HepG2 (cell line): Measurements from ENCODE around the gene CIT. TPM values are rescaled to one million over a fixed set of nuclear protein-coding genes. Genes with fewer than 3 reads are reported as not detected.
A peak's percentile ranks its signal among the peaks of the same experiment; 100 is the strongest.

Experiments used
- ATAC-seq: fragments of 200-7000 bp; cut with Tn5 transposase; 3 replicates; pipeline ENCODE4 v1.9.1; 2020; ENCODE audit warnings: mild to moderate bottlenecking, moderate library complexity
- BruUV-seq: library from RNA; stranded (reverse); fragments of 400-500 nt; replicated peaks from 2 replicates; lab custom pipeline; 2021; lab: Mats Ljungman, UMichigan
- CTCF ChIA-PET: fragments of 300-600 bp; formaldehyde crosslinking; extraction: SDS; loops from one replicate; lab custom pipeline; 2021; ENCODE audit warnings: low total read pairs, inconsistent platforms, low intra/inter-chr PET ratio; lab: Yijun Ruan, JAX
- POLR2A ChIA-PET: fragments of 350-600 bp; sonication (Branson Sonifier 250); formaldehyde crosslinking; loops from one replicate; lab custom pipeline; 2020; ENCODE audit warnings: antibody characterized with exemption, inconsistent platforms; lab: Yijun Ruan, JAX
- DNase-seq: peaks from one replicate; pipeline ENCODE4 v3.0.0-alpha.2; 2015; ENCODE audit warnings: low spot score
- FAIRE-seq: peaks from 3 replicates; lab custom pipeline; 2011; peaks lifted over from hg19 to GRCh38; lab: Jason Lieb, UNC
- H2AFZ ChIP-seq: one replicate; pipeline ENCODE4 v1.6.1; 2011; ENCODE audit warnings: low read length, inconsistent platforms
- H3K27ac ChIP-seq: fragments of 300-600 bp; 3 replicates; pipeline ENCODE4 v1.8.0; 2011; ENCODE audit warnings: mixed run types, mild to moderate bottlenecking, mixed read lengths, low read length, inconsistent platforms; ENCODE audit not compliant: insufficient read depth; ENCODE audit errors: extremely low read length
- H3K27me3 ChIP-seq, 2 experiments: fragments of 200-600 bp in 1 of 2; 2 replicates in 1 of 2; 3 replicates in 1 of 2; pipeline versions ENCODE4 v1.6.0 to v1.8.0; 2011; ENCODE audit warnings: low read length in 2 of 2, mild to moderate bottlenecking in 2 of 2, moderate library complexity in 2 of 2, inconsistent platforms in 1 of 2; ENCODE audit not compliant: insufficient read depth in 2 of 2, control insufficient read depth in 1 of 2
- H3K36me3 ChIP-seq, 2 experiments: fragments of 200-600 bp in 1 of 2; replicated peaks in 1 of 2; 2 replicates in 1 of 2; 3 replicates in 1 of 2; pipeline versions ENCODE4 v1.5.1 to v1.8.0; 2011; ENCODE audit warnings: low read length in 2 of 2, inconsistent platforms in 1 of 2; ENCODE audit not compliant: insufficient read depth in 2 of 2, control insufficient read depth in 1 of 2
- H3K4me1 ChIP-seq: 2 replicates; pipeline ENCODE4 v1.5.1; 2012; ENCODE audit warnings: low read length, inconsistent platforms; ENCODE audit not compliant: insufficient read depth
- H3K4me2 ChIP-seq: 2 replicates; pipeline ENCODE4 v1.6.0; 2011; ENCODE audit warnings: low read depth, low read length, inconsistent platforms
- H3K4me3 ChIP-seq, 3 experiments: fragments of 200-600 bp in 1 of 3; sonication (generic), shearing (Covaris generic) in 1 of 3; replicated peaks in 1 of 3; 2 replicates each; pipeline ENCODE4 v1.5.1; 2011 to 2016; ENCODE audit warnings: low read length in 3 of 3, inconsistent platforms in 2 of 3, low read depth in 2 of 3, mild to moderate bottlenecking in 2 of 3, control low read depth in 1 of 3, mixed read lengths in 1 of 3; ENCODE audit not compliant: insufficient read depth in 1 of 3
- H3K79me2 ChIP-seq: one replicate; pipeline ENCODE4 v1.6.1; 2011; ENCODE audit warnings: low read length, inconsistent platforms; ENCODE audit not compliant: insufficient read depth
- H3K9ac ChIP-seq: 2 replicates; pipeline ENCODE4 v1.6.0; 2011; ENCODE audit warnings: mild to moderate bottlenecking, low read depth, low read length, inconsistent platforms; ENCODE audit not compliant: insufficient read depth
- H3K9me3 ChIP-seq: 2 replicates; pipeline ENCODE4 v1.5.1; 2012; ENCODE audit warnings: mild to moderate bottlenecking, low read length
- H4K20me1 ChIP-seq: 2 replicates; pipeline ENCODE4 v1.6.0; 2011; ENCODE audit warnings: inconsistent platforms, mild to moderate bottlenecking, low read length, moderate library complexity; ENCODE audit not compliant: insufficient read depth
- MTF2 ChIP-seq: sonication (generic); formaldehyde crosslinking; IDR thresholded peaks from 2 replicates; pipeline ENCODE4 v1.5.0; 2020; ENCODE audit warnings: missing genetic modification reagents, borderline replicate concordance
- ZNF275 ChIP-seq: sonication (generic); formaldehyde crosslinking; IDR thresholded peaks from 2 replicates; pipeline ENCODE4 v1.8.0; 2022; ENCODE audit warnings: missing genetic modification reagents, mild to moderate bottlenecking, inconsistent platforms, borderline replicate concordance
- ZNF383 ChIP-seq: sonication (generic); formaldehyde crosslinking; IDR thresholded peaks from 2 replicates; pipeline ENCODE4 v1.4.0; 2020; ENCODE audit warnings: missing genetic modification reagents, mild to moderate bottlenecking, borderline replicate concordance
- ZNF432 ChIP-seq: sonication (generic); formaldehyde crosslinking; IDR thresholded peaks from 2 replicates; pipeline ENCODE4 v1.5.0; 2020; ENCODE audit warnings: missing genetic modification reagents, mild to moderate bottlenecking, borderline replicate concordance
- ZNF878 ChIP-seq: sonication (generic); formaldehyde crosslinking; IDR thresholded peaks from 2 replicates; pipeline ENCODE4 v1.8.1; 2023; ENCODE audit warnings: mild to moderate bottlenecking, missing genetic modification reagents, moderate library complexity
- WGBS: methylation state at CpG from one replicate; pipeline ENCODE4 v1.1.6; 2017; ENCODE audit warnings: low lambda C conversion rate; 5-methylcytosine and 5-hydroxymethylcytosine counted together
- in situ Hi-C: cut with HindIII; loops from 2 replicates; pipeline ENCODE4 v1.10.0; 2017; ENCODE audit warnings: low pct_unique_long_range_greater_than_20kb; ENCODE audit not compliant: extremely low pct_ligation_motif_present
- intact Hi-C: fragments of 100-400 bp; cut with micrococcal nuclease; formaldehyde crosslinking; loops from one replicate; pipeline ENCODE4 v1.10.0; 2022; ENCODE audit not compliant: unreplicated experiment
- polyA plus RNA-seq, 8 experiments: library from polyadenylated mRNA; depleted of rRNA in 3 of 8; stranded (reverse) in 7 of 8; unstranded in 1 of 8; fragments of >200 nt; fragmentation: Illumina TruSeq in 4 of 8; extraction: Trizol in 4 of 8; gene quantifications; 2 replicates each; pipeline versions ENCODE4 v1.2.1 to v1.2.3, GENCODE V29; 2011 to 2016; ENCODE audit warnings: low read depth in 4 of 8, missing spikeins in 1 of 8, mixed read lengths in 1 of 8; ENCODE audit not compliant: insufficient read depth in 1 of 8
- total RNA-seq, 5 experiments: library from RNA; depleted of rRNA; stranded (reverse); fragments of >200 nt; fragmentation: Illumina TruSeq; extraction: Trizol; gene quantifications; 2 replicates each; pipeline ENCODE4 v1.2.3, GENCODE V29; 2016; ENCODE audit warnings: low read depth in 1 of 5

Gene CIT
- total and polyA plus RNA-seq, 2 of the 13 experiments (the other 11 are each of a cell fraction or from before 2014, with no cell fraction given) = 7.7 to 11.7 TPM

- Histone ChIP-seq H3K79me2 (peaks cover 13% of the 10 kb centered on the region), H4K20me1 (peaks cover 10% of the 10 kb centered on the region), H3K36me3 (peaks cover 0 to 14% of the 10 kb centered on the region in 2 experiments; a peak in 3 of 5 replicates), H2AFZ (peak overlapping the region; percentile 81), H3K27me3 (no peaks in the 10 kb centered on the region; a peak in 1 of 5 replicates), H3K4me3 (peak overlapping the region; percentile 38 to 56 (median 44); a peak in 5 of 6 replicates), H3K4me2 (peak overlapping the region; percentile 80), H3K4me1 (peaks cover 43% of the 10 kb centered on the region), H3K9me3 (no peaks in the 10 kb centered on the region), H3K27ac (no peak overlapping the region), H3K9ac (peak overlapping the region; percentile 32)
- BruUV-seq = no TSS peak
- no peak for FAIRE-seq
- WGBS = 16% methylated on average over 9 of the region's 9 CpGs
- DNase-seq = no peak
- ATAC-seq = peak; percentile 6
- TF ChIP-seq ZNF383 (CRISPR knock-in tag) (no peak), ZNF432 (CRISPR knock-in tag) (no peak), ZNF275 (CRISPR knock-in tag) (0 out of 2 replicates have a peak, but pooled peaks have one; percentile 2), ZNF878 (CRISPR knock-in tag) (0 out of 2 replicates have a peak, but pooled peaks have one; percentile 30), MTF2 (peak; percentile 20; the same call in 1 of the 2 replicates)
- intact Hi-C loops (no loop called here), in situ Hi-C loops (no loop called here)
- ChIA-PET CTCF (no interaction called here), POLR2A (interaction anchor here (1.0 to 4.0 kb wide), 2 partner anchors 16 to 49 kb away, joined by 4 to 40 read pairs; no protein-coding TSS in a partner anchor)
Observed at GRCh38 chr12:119666900-119667576, 210.1 kb downstream of the CIT start.
